ENCODE measurements around the gene TMPRSS9.
"Not testable (repeated sequence)": the region's sequence is repeated elsewhere in the genome, so short reads cannot be mapped to it uniquely, and the experiment has no call there.

TMPRSS9 gene

GRCh38 chr19:2392366-2392765 lies 32.3 kb downstream of the TMPRSS9 start:
- Histone ChIP-seq H3K27me3 (ENCODE audit: control insufficient read depth, insufficient read depth, low read length) (no peaks in the 10 kb centered on the region), H3K36me3 (ENCODE audit: control insufficient read depth, insufficient read depth, low read length) (no peaks in the 10 kb centered on the region), H3K4me3 (ENCODE audit: low read depth, low read length) (no peak overlapping the region), H3K9me3 (ENCODE audit: control insufficient read depth, insufficient read depth, low read length) (no peaks in the 10 kb centered on the region), H3K4me1 (ENCODE audit: control insufficient read depth, insufficient read depth, low read length) (no peaks in the 10 kb centered on the region), H3K9ac (ENCODE audit: low read depth, low read length) (no peak overlapping the region)

- H3K4me1 ChIP-seq (ENCODE audit: control insufficient read depth, insufficient read depth, low read length); H3K9me3 ChIP-seq (ENCODE audit: control insufficient read depth, insufficient read depth, low read length); H3K9ac ChIP-seq (ENCODE audit: low read depth, low read length); H3K36me3 ChIP-seq (ENCODE audit: control insufficient read depth, insufficient read depth, low read length); H3K4me3 ChIP-seq (ENCODE audit: low read depth, low read length); H3K27me3 ChIP-seq (ENCODE audit: control insufficient read depth, insufficient read depth, low read length): not testable (repeated sequence)
These were observed 32.8 kb downstream of the TMPRSS9 start for GRCh38 chr19:2392899-2393298.

DNA sequence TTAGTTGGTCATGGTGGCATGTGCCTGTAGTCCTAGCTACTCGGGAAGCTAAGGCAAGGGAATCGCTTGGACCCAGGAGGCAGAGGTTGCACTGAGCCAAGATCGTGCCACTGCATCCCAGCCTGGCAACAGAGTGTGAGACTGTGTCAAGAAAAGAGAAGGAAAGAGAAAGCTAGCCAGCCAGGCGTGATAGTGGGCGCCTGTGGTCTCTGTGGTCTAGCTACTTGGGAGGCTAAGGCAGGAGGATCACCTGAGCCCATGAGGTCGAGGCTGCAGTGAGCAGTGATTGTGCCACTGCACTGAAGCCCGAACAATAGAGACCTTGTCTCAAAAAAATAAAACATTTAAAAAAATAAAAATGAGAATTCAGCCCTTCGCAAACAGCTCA lies 34.0 kb downstream of the TMPRSS9 start:
- Histone ChIP-seq H3K9me3 (ENCODE audit: control insufficient read depth, insufficient read depth, low read length) (no peaks in the 10 kb centered on the region), H3K4me1 (ENCODE audit: control insufficient read depth, insufficient read depth, low read length) (no peaks in the 10 kb centered on the region), H3K4me3 (ENCODE audit: low read depth, low read length) (no peak overlapping the region), H3K36me3 (ENCODE audit: control insufficient read depth, insufficient read depth, low read length) (no peaks in the 10 kb centered on the region), H3K27me3 (ENCODE audit: control insufficient read depth, insufficient read depth, low read length) (no peaks in the 10 kb centered on the region), H3K9ac (ENCODE audit: low read depth, low read length) (no peak overlapping the region)

GRCh38 chr19:2394442-2395292 lies 34.6 kb downstream of the TMPRSS9 start:
- no peak overlapping the region for H3K9ac ChIP-seq (ENCODE audit: low read depth, low read length)
- no peaks in the 10 kb centered on the region for H3K27me3 ChIP-seq (ENCODE audit: control insufficient read depth, insufficient read depth, low read length)
- H3K4me3 ChIP-seq (ENCODE audit: low read depth, low read length), result no peak overlapping the region
- no peaks in the 10 kb centered on the region for H3K36me3 ChIP-seq (ENCODE audit: control insufficient read depth, insufficient read depth, low read length)
- H3K4me1 ChIP-seq (ENCODE audit: control insufficient read depth, insufficient read depth, low read length), result no peaks in the 10 kb centered on the region
- H3K9me3 ChIP-seq (ENCODE audit: control insufficient read depth, insufficient read depth, low read length), result no peaks in the 10 kb centered on the region

DNA sequence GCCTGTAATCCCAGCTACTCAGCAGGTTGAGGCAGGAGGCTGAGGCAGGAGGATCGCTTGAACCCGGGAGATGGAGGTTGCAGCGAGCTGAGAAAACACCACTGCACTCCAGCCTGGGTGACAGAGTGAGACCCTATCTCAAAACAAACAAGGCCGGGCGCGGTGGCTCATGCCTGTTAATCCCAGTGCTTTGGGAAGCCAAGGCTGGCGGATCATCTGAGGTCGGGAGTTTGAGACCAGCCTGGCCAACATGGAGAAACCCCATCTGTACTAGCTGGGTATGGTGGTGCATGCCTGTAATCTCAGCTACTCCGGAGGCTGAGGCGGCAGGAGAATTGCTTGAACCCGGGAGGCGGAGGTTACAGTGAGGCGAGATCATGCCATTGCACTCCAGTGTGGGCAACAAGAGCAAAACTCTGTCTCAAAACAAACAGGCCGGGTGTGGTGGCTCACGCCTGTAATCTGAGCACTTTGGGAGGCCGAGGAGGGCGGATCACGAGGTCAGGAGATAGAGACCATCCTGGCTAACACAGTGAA lies 35.3 kb downstream of the TMPRSS9 start:
- not testable (repeated sequence) for H3K4me1 ChIP-seq (ENCODE audit: control insufficient read depth, insufficient read depth, low read length); H3K9ac ChIP-seq (ENCODE audit: low read depth, low read length); H3K4me3 ChIP-seq (ENCODE audit: low read depth, low read length); H3K36me3 ChIP-seq (ENCODE audit: control insufficient read depth, insufficient read depth, low read length); H3K9me3 ChIP-seq (ENCODE audit: control insufficient read depth, insufficient read depth, low read length); H3K27me3 ChIP-seq (ENCODE audit: control insufficient read depth, insufficient read depth, low read length)

- not testable (repeated sequence) for H3K36me3 ChIP-seq (ENCODE audit: control insufficient read depth, insufficient read depth, low read length); H3K9ac ChIP-seq (ENCODE audit: low read depth, low read length); H3K27me3 ChIP-seq (ENCODE audit: control insufficient read depth, insufficient read depth, low read length); H3K9me3 ChIP-seq (ENCODE audit: control insufficient read depth, insufficient read depth, low read length); H3K4me3 ChIP-seq (ENCODE audit: low read depth, low read length); H3K4me1 ChIP-seq (ENCODE audit: control insufficient read depth, insufficient read depth, low read length)
These were observed 37.1 kb downstream of the TMPRSS9 start for GRCh38 chr19:2397173-2397572.

- H3K4me1 ChIP-seq (ENCODE audit: control insufficient read depth, insufficient read depth, low read length), result no peaks in the 10 kb centered on the region
- H3K9ac ChIP-seq (ENCODE audit: low read depth, low read length), result no peak overlapping the region
- H3K36me3 ChIP-seq (ENCODE audit: control insufficient read depth, insufficient read depth, low read length), result peaks cover 2% of the 10 kb centered on the region
- no peaks in the 10 kb centered on the region for H3K9me3 ChIP-seq (ENCODE audit: control insufficient read depth, insufficient read depth, low read length)
- H3K27me3 ChIP-seq (ENCODE audit: control insufficient read depth, insufficient read depth, low read length), result no peaks in the 10 kb centered on the region
- H3K4me3 ChIP-seq (ENCODE audit: low read depth, low read length), result no peak overlapping the region
These were observed 38.8 kb downstream of the TMPRSS9 start for GRCh38 chr19:2398735-2399305.

DNA sequence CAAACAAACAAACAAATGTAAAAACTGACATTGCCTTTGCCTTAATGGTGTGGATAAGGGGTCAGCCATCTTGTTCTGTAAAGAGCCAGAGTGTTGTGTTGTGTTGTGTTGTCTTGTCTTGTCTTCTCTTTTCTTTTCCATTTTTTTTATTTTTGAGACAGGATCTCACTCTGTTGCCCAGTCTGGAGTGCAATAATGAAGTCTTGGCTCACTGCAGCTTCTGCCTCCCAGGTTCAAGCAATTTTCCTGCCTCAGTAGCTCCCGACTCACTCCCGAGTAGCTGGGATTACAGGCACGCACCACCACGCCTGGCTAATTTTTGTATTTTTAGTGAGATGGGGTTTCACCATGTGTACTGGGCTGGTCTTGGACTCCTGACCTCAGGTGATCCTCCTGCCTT lies 39.5 kb downstream of the TMPRSS9 start:
- Histone ChIP-seq H3K4me3 (ENCODE audit: low read depth, low read length) (no peak overlapping the region), H3K27me3 (ENCODE audit: control insufficient read depth, insufficient read depth, low read length) (no peaks in the 10 kb centered on the region), H3K4me1 (ENCODE audit: control insufficient read depth, insufficient read depth, low read length) (no peaks in the 10 kb centered on the region), H3K9me3 (ENCODE audit: control insufficient read depth, insufficient read depth, low read length) (no peaks in the 10 kb centered on the region), H3K36me3 (ENCODE audit: control insufficient read depth, insufficient read depth, low read length) (peaks cover 2% of the 10 kb centered on the region), H3K9ac (ENCODE audit: low read depth, low read length) (no peak overlapping the region)

- no peak overlapping the region for H3K9ac ChIP-seq (ENCODE audit: low read depth, low read length)
- H3K4me1 ChIP-seq (ENCODE audit: control insufficient read depth, insufficient read depth, low read length), result no peaks in the 10 kb centered on the region
- H3K36me3 ChIP-seq (ENCODE audit: control insufficient read depth, insufficient read depth, low read length), result no peaks in the 10 kb centered on the region
- no peaks in the 10 kb centered on the region for H3K9me3 ChIP-seq (ENCODE audit: control insufficient read depth, insufficient read depth, low read length)
- H3K27me3 ChIP-seq (ENCODE audit: control insufficient read depth, insufficient read depth, low read length), result no peaks in the 10 kb centered on the region
- H3K4me3 ChIP-seq (ENCODE audit: low read depth, low read length), result no peak overlapping the region
These were observed 48.2 kb downstream of the TMPRSS9 start for GRCh38 chr19:2408247-2408646.

GRCh38 chr19:2409352-2409912 lies 49.4 kb downstream of the TMPRSS9 start:
- no peaks in the 10 kb centered on the region for H3K4me1 ChIP-seq (ENCODE audit: control insufficient read depth, insufficient read depth, low read length)
- H3K4me3 ChIP-seq (ENCODE audit: low read depth, low read length), result no peak overlapping the region
- no peaks in the 10 kb centered on the region for H3K27me3 ChIP-seq (ENCODE audit: control insufficient read depth, insufficient read depth, low read length)
- no peaks in the 10 kb centered on the region for H3K9me3 ChIP-seq (ENCODE audit: control insufficient read depth, insufficient read depth, low read length)
- no peak overlapping the region for H3K9ac ChIP-seq (ENCODE audit: low read depth, low read length)
- no peaks in the 10 kb centered on the region for H3K36me3 ChIP-seq (ENCODE audit: control insufficient read depth, insufficient read depth, low read length)

GRCh38 chr19:2410023-2410422 lies 50.0 kb downstream of the TMPRSS9 start:
- Histone ChIP-seq H3K36me3 (ENCODE audit: control insufficient read depth, insufficient read depth, low read length) (no peaks in the 10 kb centered on the region), H3K27me3 (ENCODE audit: control insufficient read depth, insufficient read depth, low read length) (no peaks in the 10 kb centered on the region), H3K4me3 (ENCODE audit: low read depth, low read length) (no peak overlapping the region), H3K9me3 (ENCODE audit: control insufficient read depth, insufficient read depth, low read length) (no peaks in the 10 kb centered on the region), H3K9ac (ENCODE audit: low read depth, low read length) (no peak overlapping the region), H3K4me1 (ENCODE audit: control insufficient read depth, insufficient read depth, low read length) (no peaks in the 10 kb centered on the region)

- Histone ChIP-seq H3K27me3 (ENCODE audit: control insufficient read depth, insufficient read depth, low read length) (no peaks in the 10 kb centered on the region), H3K9me3 (ENCODE audit: control insufficient read depth, insufficient read depth, low read length) (no peaks in the 10 kb centered on the region), H3K9ac (ENCODE audit: low read depth, low read length) (no peak overlapping the region), H3K4me3 (ENCODE audit: low read depth, low read length) (no peak overlapping the region), H3K4me1 (ENCODE audit: control insufficient read depth, insufficient read depth, low read length) (no peaks in the 10 kb centered on the region), H3K36me3 (ENCODE audit: control insufficient read depth, insufficient read depth, low read length) (peaks cover 2% of the 10 kb centered on the region)
These were observed 51.6 kb downstream of the TMPRSS9 start for GRCh38 chr19:2411709-2412108.

Measured in iPS-15b (cell line).